HCT116 (cell line): Measurements from ENCODE around the gene PRDX2. TPM values are rescaled to one million over a fixed set of nuclear protein-coding genes. Genes with fewer than 3 reads are reported as not detected.
A peak's percentile ranks its signal among the peaks of the same experiment; 100 is the strongest.

Source experiments
- ATAC-seq: fragments of 200-7000 bp; cut with Tn5 transposase; 2 replicates; pipeline ENCODE4 v1.9.1; 2020; ENCODE audit warnings: mild to moderate bottlenecking, moderate library complexity
- BruUV-seq: library from RNA; stranded (reverse); fragments of 400-500 nt; replicated peaks from 2 replicates; lab custom pipeline; 2021; lab: Mats Ljungman, UMichigan
- CTCF ChIA-PET: fragments of 300-600 bp; sonication (Branson Sonifier 250); formaldehyde crosslinking; loops from one replicate; lab custom pipeline; 2021; ENCODE audit warnings: antibody characterized with exemption; lab: Charles Lee
- POLR2A ChIA-PET: fragments of 300-600, 350-600 bp; sonication (Branson Sonifier 250); formaldehyde crosslinking; loops from one replicate; lab custom pipeline; 2021; ENCODE audit warnings: antibody characterized with exemption; lab: Charles Lee
- RAD21 ChIA-PET, 2 experiments: fragments of 300-600 bp; sonication (Branson Sonifier 250); formaldehyde crosslinking; loops; one replicate each; lab custom pipeline; 2023; ENCODE audit warnings: low total read pairs in 2 of 2; ENCODE audit not compliant: uncharacterized antibody in 2 of 2, unreplicated experiment in 2 of 2, low non-redundant PET in 1 of 2; lab: Charles Lee
- DNase-seq: peaks from one replicate; pipeline ENCODE4 v3.0.0-alpha.2; 2010; ENCODE audit warnings: low read depth, low spot score
- H2AFZ ChIP-seq: fragments of 200-600 bp; shearing (Covaris generic), sonication (generic); 2 replicates; pipeline ENCODE4 v1.6.1; 2017; ENCODE audit warnings: low read depth, mixed run types, mixed read lengths, antibody characterized with exemption, low read length; ENCODE audit not compliant: poor library complexity, severe bottlenecking
- H3K27ac ChIP-seq: 2 replicates; pipeline ENCODE4 v1.5.1; 2012; ENCODE audit warnings: low read depth, low read length
- H3K27me3 ChIP-seq: fragments of 200-600 bp; sonication (generic); 2 replicates; pipeline ENCODE4 v1.6.1; 2016; ENCODE audit warnings: mixed run types, low read length, mixed read lengths; ENCODE audit not compliant: insufficient read depth
- H3K36me3 ChIP-seq, 2 experiments: fragments of 200-500 bp in 1 of 2; fragments of 200-600 bp in 1 of 2; sonication (Bioruptor generic) in 1 of 2; sonication (generic) in 1 of 2; 2 replicates each; pipeline versions ENCODE4 v1.5.1 to v1.6.1; 2014 to 2016; ENCODE audit warnings: low read length in 2 of 2, inconsistent platforms in 1 of 2, mixed read lengths in 1 of 2, mixed run types in 1 of 2; ENCODE audit not compliant: insufficient read depth in 2 of 2, control insufficient read depth in 1 of 2
- H3K4me1 ChIP-seq, 2 experiments: fragments of 200-600 bp in 1 of 2; sonication (generic) in 1 of 2; 2 replicates each; pipeline versions ENCODE4 v1.5.1 to v1.6.1; 2012 to 2017; ENCODE audit warnings: low read length in 2 of 2, inconsistent platforms in 1 of 2, mild to moderate bottlenecking in 1 of 2, mixed read lengths in 1 of 2, mixed run types in 1 of 2, moderate library complexity in 1 of 2; ENCODE audit not compliant: insufficient read depth in 2 of 2, control insufficient read depth in 1 of 2
- H3K4me2 ChIP-seq: fragments of 200-600 bp; sonication (generic); 2 replicates; pipeline ENCODE4 v1.6.1; 2017; ENCODE audit warnings: mixed run types, low read length, mixed read lengths
- H3K4me3 ChIP-seq, 2 experiments: fragments of 200-600 bp in 1 of 2; sonication (generic) in 1 of 2; replicated peaks in 1 of 2; 2 replicates each; pipeline ENCODE4 v1.5.1; 2011 to 2016; ENCODE audit warnings: low read length in 2 of 2, control low read depth in 1 of 2, low read depth in 1 of 2, mild to moderate bottlenecking in 1 of 2, mixed read lengths in 1 of 2, mixed run types in 1 of 2
- H3K79me2 ChIP-seq: fragments of 200-600 bp; sonication (generic); 2 replicates; pipeline ENCODE4 v1.6.1; 2017; ENCODE audit warnings: mild to moderate bottlenecking, mixed run types, low read length, moderate library complexity, mixed read lengths; ENCODE audit not compliant: insufficient read depth
- H3K9ac ChIP-seq: fragments of 200-600 bp; sonication (generic); 2 replicates; pipeline ENCODE4 v1.6.1; 2016; ENCODE audit warnings: low read length, mixed read lengths
- H3K9me2 ChIP-seq: fragments of 200-600 bp; sonication (generic), shearing (Covaris generic); 2 replicates; pipeline ENCODE4 v1.6.1; 2017; ENCODE audit warnings: mixed run types, mild to moderate bottlenecking, moderate library complexity; ENCODE audit not compliant: insufficient read depth
- H3K9me3 ChIP-seq, 2 experiments: fragments of 200-500 bp in 1 of 2; fragments of 200-600 bp in 1 of 2; sonication (Bioruptor generic) in 1 of 2; sonication (generic) in 1 of 2; 2 replicates each; pipeline ENCODE4 v1.6.1; 2014 to 2017; ENCODE audit warnings: low read length in 2 of 2, mixed read lengths in 2 of 2, inconsistent platforms in 1 of 2, low read depth in 1 of 2, mild to moderate bottlenecking in 1 of 2, mixed run types in 1 of 2, moderate library complexity in 1 of 2; ENCODE audit not compliant: control insufficient read depth in 1 of 2, insufficient read depth in 1 of 2
- H4K20me1 ChIP-seq: fragments of 200-600 bp; sonication (generic), shearing (Covaris generic); 2 replicates; pipeline ENCODE4 v1.6.1; 2017; ENCODE audit warnings: mixed run types, mild to moderate bottlenecking, moderate library complexity; ENCODE audit not compliant: insufficient read depth
- ATF3 ChIP-seq: IDR thresholded peaks from 2 replicates; pipeline ENCODE4 v1.6.1; 2012
- CBX3 ChIP-seq: IDR thresholded peaks from 2 replicates; pipeline ENCODE4 v1.6.1; 2012; ENCODE audit warnings: low read depth
- CEBPB ChIP-seq: IDR thresholded peaks from 2 replicates; pipeline ENCODE4 v1.6.1; 2012; ENCODE audit warnings: low read depth
- EGR1 ChIP-seq: IDR thresholded peaks from 2 replicates; pipeline ENCODE4 v1.6.1; 2012; ENCODE audit warnings: low read depth
- ELF1 ChIP-seq: IDR thresholded peaks from 2 replicates; pipeline ENCODE4 v1.6.1; 2012; ENCODE audit warnings: low read depth, borderline replicate concordance
- EZH2 ChIP-seq: fragments of 200-600 bp; sonication (generic); IDR thresholded peaks from 2 replicates; pipeline ENCODE4 v1.6.1; 2017; ENCODE audit warnings: antibody characterized with exemption, mixed run types
- FOSL1 ChIP-seq: IDR thresholded peaks from 2 replicates; pipeline ENCODE4 v1.6.1; 2012; ENCODE audit warnings: low read depth
- MAX ChIP-seq: IDR thresholded peaks from 2 replicates; pipeline ENCODE4 v1.6.1; 2012
- POLR2A ChIP-seq: IDR thresholded peaks from 2 replicates; pipeline ENCODE4 v1.7.0; 2011; ENCODE audit warnings: borderline replicate concordance; ENCODE audit not compliant: insufficient read depth, insufficient read length; ENCODE audit errors: extremely low read depth
- POLR2AphosphoS5 ChIP-seq: IDR thresholded peaks from 2 replicates; pipeline ENCODE4 v1.6.1; 2011; ENCODE audit warnings: mild to moderate bottlenecking, low read depth, low read length, moderate library complexity
- RAD21 ChIP-seq: IDR thresholded peaks from 2 replicates; pipeline ENCODE4 v1.6.1; 2012; ENCODE audit warnings: low read depth, mild to moderate bottlenecking
- REST ChIP-seq: IDR thresholded peaks from 2 replicates; pipeline ENCODE4 v1.6.1; 2012; ENCODE audit warnings: low read depth
- SP1 ChIP-seq: IDR thresholded peaks from 2 replicates; pipeline ENCODE4 v1.6.1; 2012; ENCODE audit warnings: low read depth
- SRF ChIP-seq: IDR thresholded peaks from 2 replicates; pipeline ENCODE4 v1.6.1; 2012; ENCODE audit warnings: low read depth
- YY1 ChIP-seq: IDR thresholded peaks from 2 replicates; pipeline ENCODE4 v1.6.1; 2011; ENCODE audit warnings: low read length, low read depth, moderate library complexity, mild to moderate bottlenecking; ENCODE audit not compliant: insufficient replicate concordance; ENCODE audit errors: extremely low read depth
- ZFX ChIP-seq: fragments of 450-650 bp; IDR thresholded peaks from 2 replicates; pipeline ENCODE4 v1.6.1; 2017
- ZNF274 ChIP-seq: fragments of 200-500 bp; sonication (Bioruptor generic); IDR thresholded peaks from 2 replicates; pipeline ENCODE4 v1.6.1; 2014; ENCODE audit warnings: mild to moderate bottlenecking, low read depth, low read length, inconsistent platforms
- intact Hi-C: fragments of 100-400 bp; cut with micrococcal nuclease; formaldehyde crosslinking; loops from 2 replicates; pipeline ENCODE4 v1.10.0; 2022
- total RNA-seq: library from RNA; stranded (reverse); gene quantifications from one replicate; pipeline ENCODE4 v1.2.1, GENCODE V29; 2021; ENCODE audit not compliant: unreplicated experiment

The PRDX2 gene
- total RNA-seq, 1 experiment from 2014 or later: 387 TPM

GRCh38 chr19:12782424-12783290, 18.9 kb downstream of the PRDX2 start:
- Histone ChIP-seq H3K4me1 (peaks cover 71 to 89% of the 10 kb centered on the region in 2 experiments), H3K4me3 (peak overlapping the region; percentile 43 to 58), H3K36me3 (no peaks in the 10 kb centered on the region), H2AFZ (no peak overlapping the region), H4K20me1 (no peaks in the 10 kb centered on the region), H3K27ac (peak overlapping the region; percentile 89), H3K9me3 (no peaks in the 10 kb centered on the region), H3K9ac (peak overlapping the region; percentile 69), H3K4me2 (peak overlapping the region; percentile 98), H3K9me2 (no peaks in the 10 kb centered on the region), H3K27me3 (no peaks in the 10 kb centered on the region)
- POLR2A ChIA-PET: interaction anchor here (1.2 to 3.2 kb wide), 3 partner anchors 10 to 86 kb away, joined by 3 to 39 read pairs (median 3); partner anchors contain the start of genes FBXW9 and JUNB
- RAD21 ChIA-PET: interaction anchor here in 1 of 2 experiments (1.3 kb wide), 1 partner anchor 9 kb away, joined by 4 read pairs; the partner anchor contains the start of gene JUNB
- ATAC-seq (peak; percentile 46), DNase-seq (no peak)
- intact Hi-C loops: no loop called here
- CTCF ChIA-PET: interaction anchor here (1.0 to 1.3 kb wide), 4 partner anchors 9 to 25 kb away, joined by 3 to 5 read pairs (median 4); partner anchors contain the start of gene JUNB
- BruUV-seq: no TSS peak
- TF ChIP-seq CEBPB (no peak), ATF3 (no peak), MAX (no peak), EGR1 (no peak), REST (no peak), ZNF274 (no peak), YY1 (no peak), EZH2 (no peak), POLR2AphosphoS5 (no peak), POLR2A (no peak), CBX3 (no peak), RAD21 (no peak), SRF (no peak), ZFX (no peak), FOSL1 (no peak), ELF1 (no peak), SP1 (no peak)
- TF ChIP-seq, all 23 proteins: peak for 0
- no peaks in the 10 kb centered on the region for H3K79me2 ChIP-seq
